HepG2 (cell line): ENCODE results near the gene KLB. TPM values are rescaled to one million over a fixed set of nuclear protein-coding genes. Genes with fewer than 3 reads are reported as not detected.
A peak's percentile ranks its signal among the peaks of the same experiment; 100 is the strongest.

Experiments
- ARNT ChIP-seq: fragments of 450-650 bp; IDR thresholded peaks from 2 replicates; pipeline ENCODE4 v1.6.1; 2017
- BCL6 ChIP-seq: IDR thresholded peaks from 2 replicates; pipeline ENCODE4 v1.6.1; 2016; ENCODE audit warnings: missing genetic modification reagents, missing compliant biosample characterization
- EEA1 ChIP-seq: sonication (generic); formaldehyde crosslinking; IDR thresholded peaks from 2 replicates; pipeline ENCODE4 v1.5.1; 2020; ENCODE audit warnings: mild to moderate bottlenecking, missing genetic modification reagents, borderline replicate concordance
- ESRRA ChIP-seq: sonication (generic); formaldehyde crosslinking; IDR thresholded peaks from 2 replicates; pipeline ENCODE4 v1.5.1; 2020; ENCODE audit warnings: mild to moderate bottlenecking, low read depth, missing genetic modification reagents
- GFI1 ChIP-seq: sonication (generic); formaldehyde crosslinking; IDR thresholded peaks from 2 replicates; pipeline ENCODE4 v1.5.0; 2020; ENCODE audit warnings: missing genetic modification reagents, mild to moderate bottlenecking, borderline replicate concordance
- HES4 ChIP-seq: sonication (generic); formaldehyde crosslinking; IDR thresholded peaks from 2 replicates; pipeline ENCODE4 v1.9.0; 2021; ENCODE audit warnings: mild to moderate bottlenecking, missing genetic modification reagents, borderline replicate concordance
- HOXA3 ChIP-seq: sonication (generic); formaldehyde crosslinking; IDR thresholded peaks from 2 replicates; pipeline ENCODE4 v1.5.0; 2020; ENCODE audit warnings: missing genetic modification reagents
- KAT8 ChIP-seq: IDR thresholded peaks from 2 replicates; pipeline ENCODE4 v1.6.1; 2016; ENCODE audit warnings: missing genetic modification reagents, missing compliant biosample characterization
- SSRP1 ChIP-seq: IDR thresholded peaks from 2 replicates; pipeline ENCODE4 v1.6.1; 2016; ENCODE audit warnings: control low read depth
- TAF15 ChIP-seq: fragments of 200-400 bp; formaldehyde crosslinking; IDR thresholded peaks from one replicate; pipeline ENCODE4 v1.6.1; 2018; ENCODE audit warnings: mild to moderate bottlenecking, low read depth, low read length; ENCODE audit not compliant: poor library complexity, severe bottlenecking
- TCF12 ChIP-seq, 2 experiments: fragments of 450-650 bp in 1 of 2; sonication (generic) in 1 of 2; formaldehyde crosslinking in 1 of 2; IDR thresholded peaks; 2 replicates each; pipeline versions ENCODE4 v1.6.1 to v1.8.0; 2017 to 2022; ENCODE audit warnings: antibody characterized with exemption in 1 of 2, mild to moderate bottlenecking in 1 of 2, missing genetic modification reagents in 1 of 2, moderate library complexity in 1 of 2
- TGIF2 ChIP-seq: IDR thresholded peaks from 2 replicates; pipeline ENCODE4 v1.6.1; 2016; ENCODE audit warnings: control low read depth, missing compliant biosample characterization
- THAP11 ChIP-seq: IDR thresholded peaks from 2 replicates; pipeline ENCODE4 v1.6.1; 2016; ENCODE audit warnings: missing biosample characterization, missing genetic modification reagents
- U2AF2 ChIP-seq: fragments of 200-400 bp; formaldehyde crosslinking; IDR thresholded peaks from 2 replicates; pipeline ENCODE4 v1.6.1; 2017; ENCODE audit warnings: low read depth, mild to moderate bottlenecking, low read length
- YEATS4 ChIP-seq: sonication (generic); formaldehyde crosslinking; IDR thresholded peaks from 2 replicates; pipeline ENCODE4 v1.4.0; 2020; ENCODE audit warnings: missing genetic modification reagents, borderline replicate concordance
- ZFP1 ChIP-seq: IDR thresholded peaks from 2 replicates; pipeline ENCODE4 v1.6.1; 2016
- ZNF20 ChIP-seq: sonication (generic); formaldehyde crosslinking; IDR thresholded peaks from 2 replicates; pipeline ENCODE4 v1.4.0; 2020; ENCODE audit warnings: mild to moderate bottlenecking, moderate library complexity, missing genetic modification reagents
- ZNF383 ChIP-seq: sonication (generic); formaldehyde crosslinking; IDR thresholded peaks from 2 replicates; pipeline ENCODE4 v1.4.0; 2020; ENCODE audit warnings: missing genetic modification reagents, mild to moderate bottlenecking, borderline replicate concordance
- ZNF816 ChIP-seq: sonication (generic); formaldehyde crosslinking; IDR thresholded peaks from 2 replicates; pipeline ENCODE4 v1.8.0; 2022; ENCODE audit warnings: missing genetic modification reagents, mild to moderate bottlenecking, borderline replicate concordance
- polyA plus RNA-seq, 8 experiments: library from polyadenylated mRNA; depleted of rRNA in 3 of 8; stranded (reverse) in 7 of 8; unstranded in 1 of 8; fragments of >200 nt; fragmentation: Illumina TruSeq in 4 of 8; extraction: Trizol in 4 of 8; gene quantifications; 2 replicates each; pipeline versions ENCODE4 v1.2.1 to v1.2.3, GENCODE V29; 2011 to 2016; ENCODE audit warnings: low read depth in 4 of 8, missing spikeins in 1 of 8, mixed read lengths in 1 of 8; ENCODE audit not compliant: insufficient read depth in 1 of 8
- total RNA-seq, 5 experiments: library from RNA; depleted of rRNA; stranded (reverse); fragments of >200 nt; fragmentation: Illumina TruSeq; extraction: Trizol; gene quantifications; 2 replicates each; pipeline ENCODE4 v1.2.3, GENCODE V29; 2016; ENCODE audit warnings: low read depth in 1 of 5
- TF ChIP-seq, protein P1 (sequence below), 2 experiments: fragments of 450-650 bp in 1 of 2; sonication (generic) in 1 of 2; formaldehyde crosslinking; IDR thresholded peaks; 2 replicates each; pipeline versions ENCODE4 v1.5.0 to v1.8.0; 2020 to 2022; ENCODE audit warnings: mild to moderate bottlenecking in 1 of 2, missing genetic modification reagents in 1 of 2
- TF ChIP-seq, protein P2 (sequence below): sonication (generic); formaldehyde crosslinking; IDR thresholded peaks from 2 replicates; pipeline ENCODE4 v1.4.0; 2020; ENCODE audit warnings: missing genetic modification reagents; ENCODE audit errors: not compliant biosample characterization
- TF ChIP-seq, protein P3 (sequence below): sonication (generic); formaldehyde crosslinking; IDR thresholded peaks from 2 replicates; pipeline ENCODE4 v1.4.0; 2020; ENCODE audit warnings: mild to moderate bottlenecking, missing genetic modification reagents, borderline replicate concordance
- TF ChIP-seq, protein P4 (sequence below): sonication (generic); formaldehyde crosslinking; IDR thresholded peaks from 2 replicates; pipeline ENCODE4 v1.8.0; 2022; ENCODE audit warnings: missing genetic modification reagents, mild to moderate bottlenecking, moderate library complexity, borderline replicate concordance
- TF ChIP-seq, protein P5 (sequence below): sonication (generic); formaldehyde crosslinking; IDR thresholded peaks from 2 replicates; pipeline ENCODE4 v1.4.0; 2020; ENCODE audit warnings: mild to moderate bottlenecking, missing genetic modification reagents

Gene KLB
- total and polyA plus RNA-seq, 2 of the 13 experiments (the other 11 are each of a cell fraction or from before 2014, with no cell fraction given) = 25.3 to 82.0 TPM

DNA sequence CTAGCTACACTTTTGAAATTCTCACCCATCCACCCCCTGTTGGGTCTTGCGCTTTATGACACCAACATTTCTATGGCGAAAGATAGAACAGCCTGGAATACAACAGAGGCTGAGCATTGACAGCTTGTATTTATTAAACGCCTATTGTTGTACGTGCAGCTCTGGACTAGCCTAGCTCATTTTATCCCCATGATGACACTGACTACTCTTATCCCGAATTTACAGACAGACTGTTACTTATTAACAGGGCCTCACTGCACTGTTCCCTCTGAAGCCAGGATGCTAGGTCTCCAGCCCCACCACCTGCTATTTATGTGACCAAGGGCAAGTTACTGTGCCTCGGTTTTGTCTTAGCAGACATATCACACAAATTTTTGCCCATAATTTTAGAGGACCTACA lies 39.6 kb upstream of the KLB start (continued):
- TF ChIP-seq, protein P1, sequence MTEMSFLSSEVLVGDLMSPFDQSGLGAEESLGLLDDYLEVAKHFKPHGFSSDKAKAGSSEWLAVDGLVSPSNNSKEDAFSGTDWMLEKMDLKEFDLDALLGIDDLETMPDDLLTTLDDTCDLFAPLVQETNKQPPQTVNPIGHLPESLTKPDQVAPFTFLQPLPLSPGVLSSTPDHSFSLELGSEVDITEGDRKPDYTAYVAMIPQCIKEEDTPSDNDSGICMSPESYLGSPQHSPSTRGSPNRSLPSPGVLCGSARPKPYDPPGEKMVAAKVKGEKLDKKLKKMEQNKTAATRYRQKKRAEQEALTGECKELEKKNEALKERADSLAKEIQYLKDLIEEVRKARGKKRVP (CRISPR knock-in tag; IDR thresholded peaks at IDR 0.05) = no peak; a peak in 2 of 4 replicates
- TF ChIP-seq ZNF383 (no peak), HOXA3 (CRISPR knock-in tag) (no peak), TAF15 (no peak), TCF12 (IDR thresholded peaks at IDR 0.05) (no peak), TCF12 (CRISPR knock-in tag; IDR thresholded peaks at IDR 0.05) (no peak), TGIF2 (peak; percentile 53; the same call in 1 of the 2 replicates), ZNF816 (CRISPR knock-in tag) (no peak), KAT8 (CRISPR knock-in tag) (no peak), BCL6 (no peak), THAP11 (no peak), ZNF20 (CRISPR knock-in tag) (no peak), U2AF2 (no peak), YEATS4 (CRISPR knock-in tag) (no peak), HES4 (no peak), ZFP1 (no peak), SSRP1 (CRISPR knock-in tag) (no peak), GFI1 (no peak), ARNT (no peak), EEA1 (no peak), ESRRA (CRISPR knock-in tag) (no peak)
- TF ChIP-seq, protein P2, sequence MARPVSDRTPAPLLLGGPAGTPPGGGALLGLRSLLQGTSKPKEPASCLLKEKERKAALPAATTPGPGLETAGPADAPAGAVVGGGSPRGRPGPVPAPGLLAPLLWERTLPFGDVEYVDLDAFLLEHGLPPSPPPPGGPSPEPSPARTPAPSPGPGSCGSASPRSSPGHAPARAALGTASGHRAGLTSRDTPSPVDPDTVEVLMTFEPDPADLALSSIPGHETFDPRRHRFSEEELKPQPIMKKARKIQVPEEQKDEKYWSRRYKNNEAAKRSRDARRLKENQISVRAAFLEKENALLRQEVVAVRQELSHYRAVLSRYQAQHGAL (CRISPR knock-in tag) = no peak
- TF ChIP-seq, protein P3, sequence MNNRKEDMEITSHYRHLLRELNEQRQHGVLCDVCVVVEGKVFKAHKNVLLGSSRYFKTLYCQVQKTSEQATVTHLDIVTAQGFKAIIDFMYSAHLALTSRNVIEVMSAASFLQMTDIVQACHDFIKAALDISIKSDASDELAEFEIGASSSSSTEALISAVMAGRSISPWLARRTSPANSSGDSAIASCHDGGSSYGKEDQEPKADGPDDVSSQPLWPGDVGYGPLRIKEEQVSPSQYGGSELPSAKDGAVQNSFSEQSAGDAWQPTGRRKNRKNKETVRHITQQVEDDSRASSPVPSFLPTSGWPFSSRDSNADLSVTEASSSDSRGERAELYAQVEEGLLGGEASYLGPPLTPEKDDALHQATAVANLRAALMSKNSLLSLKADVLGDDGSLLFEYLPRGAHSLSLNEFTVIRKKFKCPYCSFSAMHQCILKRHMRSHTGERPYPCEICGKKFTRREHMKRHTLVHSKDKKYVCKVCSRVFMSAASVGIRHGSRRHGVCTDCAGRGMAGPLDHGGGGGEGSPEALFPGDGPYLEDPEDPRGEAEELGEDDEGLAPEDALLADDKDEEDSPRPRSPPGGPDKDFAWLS = no peak
- TF ChIP-seq, protein P4, sequence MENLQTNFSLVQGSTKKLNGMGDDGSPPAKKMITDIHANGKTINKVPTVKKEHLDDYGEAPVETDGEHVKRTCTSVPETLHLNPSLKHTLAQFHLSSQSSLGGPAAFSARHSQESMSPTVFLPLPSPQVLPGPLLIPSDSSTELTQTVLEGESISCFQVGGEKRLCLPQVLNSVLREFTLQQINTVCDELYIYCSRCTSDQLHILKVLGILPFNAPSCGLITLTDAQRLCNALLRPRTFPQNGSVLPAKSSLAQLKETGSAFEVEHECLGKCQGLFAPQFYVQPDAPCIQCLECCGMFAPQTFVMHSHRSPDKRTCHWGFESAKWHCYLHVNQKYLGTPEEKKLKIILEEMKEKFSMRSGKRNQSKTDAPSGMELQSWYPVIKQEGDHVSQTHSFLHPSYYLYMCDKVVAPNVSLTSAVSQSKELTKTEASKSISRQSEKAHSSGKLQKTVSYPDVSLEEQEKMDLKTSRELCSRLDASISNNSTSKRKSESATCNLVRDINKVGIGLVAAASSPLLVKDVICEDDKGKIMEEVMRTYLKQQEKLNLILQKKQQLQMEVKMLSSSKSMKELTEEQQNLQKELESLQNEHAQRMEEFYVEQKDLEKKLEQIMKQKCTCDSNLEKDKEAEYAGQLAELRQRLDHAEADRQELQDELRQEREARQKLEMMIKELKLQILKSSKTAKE (CRISPR knock-in tag) = no peak
- TF ChIP-seq, protein P5, sequence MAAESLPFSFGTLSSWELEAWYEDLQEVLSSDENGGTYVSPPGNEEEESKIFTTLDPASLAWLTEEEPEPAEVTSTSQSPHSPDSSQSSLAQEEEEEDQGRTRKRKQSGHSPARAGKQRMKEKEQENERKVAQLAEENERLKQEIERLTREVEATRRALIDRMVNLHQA = no peak
